NCI-H82 treated with DMSO at 0.1 percent for 48 hours (cell line): ENCODE measurements around the gene CA11.

Experiments
- DNase-seq: peaks from one replicate; lab custom pipeline; 2025; ENCODE audit not compliant: unreplicated experiment; lab: John Stamatoyannopoulos, UW

CA11 gene

DNA sequence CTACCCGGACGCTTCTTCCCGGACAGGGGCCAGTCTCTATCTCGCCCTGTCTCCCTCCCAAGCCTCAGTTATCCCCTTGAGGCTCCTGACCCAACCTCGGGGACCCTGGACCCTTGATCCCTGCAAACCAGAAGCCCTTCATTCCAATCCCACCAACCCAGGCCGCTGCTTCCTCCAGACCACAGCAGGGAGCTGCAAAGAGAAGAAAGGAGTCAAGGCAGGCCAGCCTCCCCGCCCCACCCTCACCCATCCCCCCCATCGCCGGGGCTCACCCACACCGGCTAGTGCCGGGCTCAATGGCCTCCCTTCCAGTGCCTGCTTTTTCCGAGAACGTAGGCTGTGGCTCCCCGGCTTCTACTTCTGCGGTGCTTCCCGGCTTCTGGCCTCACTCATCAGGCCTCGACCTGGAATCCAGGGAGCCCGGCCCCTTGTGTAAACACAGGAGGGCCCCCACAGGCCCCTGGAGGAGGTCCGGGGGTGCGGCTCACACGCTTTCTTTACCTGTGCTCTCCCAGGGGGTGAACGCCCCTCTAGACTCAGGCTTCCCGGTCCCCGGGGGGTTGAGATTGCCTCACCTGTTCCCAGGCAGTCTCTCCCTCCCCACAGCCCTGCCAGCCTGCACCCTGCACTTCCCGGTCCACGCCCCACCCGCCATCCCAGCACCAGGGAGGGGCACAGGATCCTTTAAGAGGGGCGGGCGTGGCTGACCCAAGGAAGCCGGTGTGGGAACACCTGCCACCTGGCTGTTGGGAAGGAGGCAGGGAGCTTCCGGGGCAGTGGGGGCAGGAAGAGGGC, 31.4 kb downstream of the CA11 start, which contains the start of gene FAM83E:
Gene FAM83E, minus strand, starts transcription at position 641 of the 795 bp plus-strand sequence. CDS start 1,704 bp downstream, outside the sequence.
- DNase-seq, result no peak

DNA sequence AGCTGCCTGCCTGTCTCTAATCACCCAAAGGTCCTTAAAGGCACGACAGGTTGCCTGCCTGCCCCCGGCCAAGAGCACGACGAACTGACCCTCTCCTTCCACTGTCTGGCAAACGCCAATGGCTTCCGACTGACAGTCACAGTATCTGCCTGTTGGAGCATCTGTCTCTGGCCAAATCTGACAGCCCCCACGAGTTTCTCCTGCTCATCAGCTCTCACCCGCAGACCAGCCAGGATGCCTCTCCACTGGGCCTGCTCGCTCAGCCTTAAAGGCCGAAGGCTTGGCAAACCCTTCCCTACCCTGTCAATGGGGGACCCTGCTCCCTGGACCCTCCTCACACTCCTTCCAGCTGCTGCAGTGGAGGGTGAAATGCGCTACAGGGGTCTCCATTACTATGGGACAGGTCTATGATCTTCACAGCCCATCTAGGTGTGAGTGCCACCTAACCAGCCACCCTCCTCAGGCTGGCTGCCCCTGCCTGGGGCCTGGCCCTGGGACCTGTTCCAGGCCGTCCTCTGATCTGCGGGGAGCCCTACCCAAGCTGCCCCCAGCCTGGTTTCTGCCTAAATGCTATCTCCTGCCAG, 32.0 kb downstream of the CA11 start:
- no peak for DNase-seq

DNA sequence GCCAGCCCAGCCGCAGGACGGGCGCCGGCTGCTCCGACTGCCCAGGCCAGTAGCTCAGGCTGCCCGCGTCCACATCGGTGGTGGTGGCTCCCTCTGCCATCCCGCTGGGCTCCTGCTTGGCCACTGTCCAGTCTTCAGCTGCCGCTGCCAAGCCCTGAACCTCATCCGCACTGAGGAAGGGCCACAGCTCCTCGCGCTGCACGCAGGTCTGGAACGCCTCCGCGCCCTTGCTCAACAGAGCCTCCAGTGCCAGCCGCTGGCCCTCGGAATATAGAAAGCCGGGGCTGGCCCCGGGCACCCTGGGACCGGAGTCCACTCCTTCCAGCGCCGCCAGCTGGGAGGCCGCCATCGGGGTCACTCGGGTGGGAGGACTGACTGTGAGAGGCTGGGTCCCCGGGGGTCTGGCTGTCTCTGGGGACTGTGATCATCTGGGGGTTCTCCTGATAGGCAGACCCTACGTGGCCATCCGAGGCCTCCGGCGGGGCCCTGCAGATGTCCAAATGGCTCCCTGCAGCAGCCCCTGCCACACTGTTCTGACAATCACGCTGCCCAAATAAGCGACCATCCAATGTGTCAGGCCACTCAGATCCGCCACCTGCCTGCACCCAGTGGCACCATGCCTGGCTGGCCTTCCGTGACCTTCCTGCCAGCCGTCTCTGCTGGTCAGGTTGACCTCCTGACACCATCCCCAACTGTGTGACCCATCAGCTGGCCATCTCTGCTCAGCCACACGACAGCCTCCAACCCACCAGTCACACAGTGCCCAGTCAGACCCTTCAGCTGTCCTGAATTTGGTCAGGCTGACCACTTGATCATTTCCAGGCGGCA, 32.7 kb downstream of the CA11 start:
- DNase-seq, result no peak

DNA sequence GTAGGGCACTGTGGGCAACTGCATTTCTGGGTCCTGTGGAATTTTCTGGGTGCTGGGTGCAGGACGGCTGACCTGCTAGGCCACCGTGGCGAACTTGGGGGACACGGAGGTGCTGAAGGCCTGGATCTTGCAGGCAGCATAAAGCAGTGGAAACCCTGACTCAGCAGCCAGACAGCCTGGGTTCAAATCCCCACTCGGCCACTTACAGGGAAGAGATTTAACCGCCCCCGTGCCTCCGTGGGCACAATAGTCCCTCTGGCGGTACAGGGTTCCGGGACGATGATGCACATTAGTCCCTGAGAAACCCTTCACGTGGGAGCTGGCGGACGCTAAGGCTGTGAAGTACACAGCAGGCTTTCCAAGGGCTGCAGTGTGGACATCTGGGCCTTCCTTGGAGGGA, 34.1 kb downstream of the CA11 start:
- no peak for DNase-seq

DNA sequence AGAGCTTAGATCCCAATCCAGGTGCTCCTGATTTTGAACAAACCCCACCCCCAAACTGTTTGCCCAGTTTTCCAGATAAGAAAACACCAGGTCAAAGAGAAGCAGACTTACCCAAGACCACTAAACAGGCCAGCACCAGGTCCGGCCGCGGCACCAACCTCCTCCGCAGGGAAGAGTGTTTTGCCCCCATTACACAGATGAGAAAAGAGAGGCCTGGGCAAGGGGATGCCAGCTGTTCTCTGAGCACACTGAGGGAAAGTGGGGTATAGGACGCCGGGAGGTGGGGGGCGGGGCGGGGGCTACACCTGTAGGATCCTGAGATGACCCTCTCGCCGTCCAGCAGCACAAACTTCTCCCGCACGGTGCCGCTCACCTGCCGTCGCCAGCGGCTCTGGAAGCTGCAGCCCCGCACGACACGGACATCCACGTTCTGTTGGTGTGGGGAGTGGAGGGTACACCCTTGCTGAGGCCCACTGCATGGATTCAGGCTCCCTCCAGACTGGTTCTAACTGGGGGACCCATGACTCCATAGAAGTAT, 36.3 kb downstream of the CA11 start:
- DNase-seq, result no peak

DNA sequence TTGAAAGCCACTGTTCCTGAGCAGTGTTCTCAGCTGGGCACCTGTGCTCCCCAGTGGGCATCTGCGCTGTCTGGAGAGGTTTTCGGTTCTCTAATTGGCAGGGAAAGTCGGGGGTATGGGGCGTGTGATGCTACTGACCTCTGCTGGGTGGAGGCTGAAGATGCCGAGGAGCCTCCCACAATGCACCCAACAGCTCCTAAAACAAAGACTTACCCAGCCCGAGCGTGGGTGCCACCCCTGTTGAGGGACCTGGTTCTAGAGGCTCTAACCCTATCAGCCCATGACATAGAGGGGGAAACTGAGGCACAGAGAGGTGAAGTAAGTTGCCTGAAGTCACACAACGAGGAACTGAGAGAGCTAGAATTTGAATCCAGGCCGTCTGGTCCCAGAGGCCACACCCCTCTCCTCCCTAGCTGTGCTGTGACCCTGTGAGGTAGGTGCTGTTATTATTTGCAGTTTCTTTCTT, 37.2 kb downstream of the CA11 start:
- DNase-seq, result peak; percentile 14

DNA sequence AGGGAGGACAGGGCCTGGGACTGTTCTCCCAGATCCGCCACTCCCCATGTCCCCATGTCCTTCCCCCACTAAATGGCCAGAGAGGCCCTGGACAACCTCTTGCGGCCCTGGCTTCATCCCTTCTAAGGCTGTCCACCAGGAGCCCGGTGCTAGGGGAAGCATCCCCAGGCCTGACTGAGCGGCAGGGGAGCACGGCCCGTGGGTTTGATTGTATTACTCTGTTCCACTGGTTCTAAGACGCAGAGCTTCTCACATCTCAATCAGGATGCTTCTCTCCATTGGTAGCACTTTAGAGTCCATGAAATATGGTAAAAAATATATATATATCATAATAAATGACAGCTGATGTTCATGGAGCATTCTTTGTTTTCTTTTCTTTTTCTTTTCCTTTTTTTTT, 38.6 kb downstream of the CA11 start:
- no peak for DNase-seq

DNA sequence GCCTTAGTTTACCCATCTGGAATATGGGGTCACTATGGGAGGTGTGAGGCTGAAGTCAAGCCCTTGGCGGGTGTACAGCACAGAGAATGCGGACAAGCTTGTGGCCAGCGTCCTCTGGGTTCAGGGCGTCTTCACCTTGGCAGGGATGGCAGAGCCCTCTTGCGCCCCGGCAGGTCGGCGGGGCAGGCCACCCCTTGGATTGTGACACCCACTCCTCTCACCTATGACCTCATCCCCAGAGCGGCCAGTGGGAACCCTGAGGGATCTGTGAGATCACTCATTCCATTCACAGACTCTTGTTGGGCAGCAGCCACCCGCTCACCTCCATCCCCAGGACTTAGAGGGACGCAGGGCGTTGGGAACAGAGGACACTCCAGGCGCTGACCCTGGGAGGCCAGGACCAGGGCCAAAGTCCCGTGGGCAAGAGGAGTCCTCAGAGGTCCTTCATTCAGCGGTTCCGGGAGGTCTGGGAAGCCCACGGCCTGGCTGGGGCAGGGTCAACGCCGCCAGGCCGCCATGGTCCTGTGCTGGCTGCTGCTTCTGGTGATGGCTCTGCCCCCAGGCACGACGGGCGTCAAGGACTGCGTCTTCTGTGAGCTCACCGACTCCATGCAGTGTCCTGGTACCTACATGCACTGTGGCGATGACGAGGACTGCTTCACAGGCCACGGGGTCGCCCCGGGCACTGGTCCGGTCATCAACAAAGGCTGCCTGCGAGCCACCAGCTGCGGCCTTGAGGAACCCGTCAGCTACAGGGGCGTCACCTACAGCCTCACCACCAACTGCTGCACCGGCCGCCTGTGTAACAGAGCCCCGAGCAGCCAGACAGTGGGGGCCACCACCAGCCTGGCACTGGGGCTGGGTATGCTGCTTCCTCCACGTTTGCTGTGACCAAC, 39.3 kb downstream of the CA11 start, which contains the start of gene SPACA4:
Gene SPACA4, plus strand, starts transcription at position 280 of the 896 bp plus-strand sequence. Its CDS starts 237 bp downstream, at position 517.
- no peak for DNase-seq

DNA sequence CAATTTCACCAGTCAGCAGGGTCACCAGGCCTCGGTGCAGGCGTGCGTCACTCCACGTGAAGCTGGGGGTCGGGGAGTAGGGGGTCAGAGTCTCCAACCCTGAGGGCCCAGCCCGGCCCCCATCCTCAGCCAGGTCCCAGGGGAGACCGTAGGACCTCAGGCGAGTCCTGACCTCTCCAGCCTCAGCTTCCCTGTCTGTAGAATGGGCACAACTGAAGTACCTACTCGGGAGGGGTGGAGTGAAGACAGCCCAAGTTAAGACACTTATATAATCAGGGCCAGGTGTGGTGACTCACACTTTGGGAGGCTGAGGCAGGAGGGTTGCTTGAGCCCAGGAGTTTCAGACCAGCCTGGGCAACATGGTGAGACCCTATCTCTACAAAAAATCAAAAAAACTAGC, 42.1 kb downstream of the CA11 start:
- no peak for DNase-seq

DNA sequence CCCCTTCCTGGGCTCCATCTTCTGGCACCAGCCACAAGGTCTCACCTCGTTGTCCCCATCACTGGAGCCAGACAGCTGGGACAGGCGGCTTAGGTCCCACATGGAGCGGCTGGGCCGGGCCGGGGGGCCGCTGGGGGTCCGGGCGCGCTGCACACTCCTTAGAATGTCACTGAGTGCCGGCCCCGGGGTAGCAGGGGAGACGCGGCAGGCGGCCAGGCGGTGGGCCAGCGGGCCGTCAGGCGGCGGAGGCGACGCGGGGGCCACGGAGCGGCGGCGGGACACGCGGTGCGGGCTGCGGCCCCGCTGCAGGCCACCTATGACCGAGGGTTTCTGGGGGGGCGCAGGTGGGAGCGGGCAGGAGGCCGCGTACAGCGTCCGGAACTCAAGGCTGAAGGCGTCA, 42.5 kb downstream of the CA11 start:
- DNase-seq, result no peak

DNA sequence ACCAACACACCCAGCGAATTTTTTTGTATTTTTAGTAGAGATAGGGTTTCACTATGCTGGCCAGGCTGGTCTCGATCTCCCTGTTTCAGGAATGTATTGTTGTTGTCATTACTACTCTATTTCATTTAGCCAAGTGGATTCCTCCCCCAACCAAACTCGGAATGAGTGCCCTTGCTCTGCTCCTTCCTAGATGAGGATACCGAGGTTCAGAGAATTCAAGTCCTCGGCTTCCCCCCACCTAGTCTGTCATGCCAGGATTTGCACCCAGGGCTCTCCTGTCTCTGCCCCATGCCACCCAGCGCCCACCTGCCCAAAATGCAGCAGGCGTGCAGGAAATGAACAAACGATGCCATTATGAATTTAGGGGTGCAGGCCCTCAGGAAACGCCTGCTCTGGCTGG, 43.0 kb downstream of the CA11 start:
- no peak for DNase-seq

DNA sequence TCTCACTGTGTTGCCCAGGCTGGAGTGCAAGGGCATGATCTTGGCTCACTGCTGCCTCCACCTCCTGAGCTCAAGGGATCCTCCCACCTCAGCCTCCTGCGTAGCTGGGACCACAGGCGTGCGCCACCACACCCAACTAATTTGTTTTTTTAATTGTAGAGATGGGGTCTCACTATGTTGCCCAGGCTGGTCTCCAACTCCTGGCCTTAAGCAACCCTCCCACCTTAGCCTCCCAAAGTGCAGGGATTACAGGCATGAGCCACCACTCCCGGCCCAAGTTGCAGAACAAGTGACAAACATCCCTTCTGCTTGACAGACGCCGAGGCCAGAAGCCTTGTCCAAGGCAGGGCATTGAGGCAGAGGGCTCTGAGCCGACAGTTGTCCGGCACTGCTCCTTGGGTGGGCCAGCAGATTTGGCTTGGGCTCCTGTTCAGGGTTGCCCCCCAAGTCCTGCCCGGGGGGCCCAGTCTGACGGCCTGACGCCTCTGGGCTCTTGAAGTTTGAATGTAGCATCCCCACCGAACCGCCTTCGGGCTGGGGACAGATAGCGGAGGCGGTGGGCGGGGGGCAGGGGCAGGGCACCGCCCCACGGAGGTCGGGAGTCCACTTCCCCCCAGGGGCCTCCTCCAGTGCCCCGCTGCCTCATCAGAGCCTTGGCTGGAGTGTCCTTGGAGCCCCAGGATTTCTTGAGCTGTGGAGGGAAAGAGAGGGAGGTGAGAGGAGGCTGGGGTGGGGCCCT, 45.1 kb downstream of the CA11 start:
- no peak for DNase-seq

DNA sequence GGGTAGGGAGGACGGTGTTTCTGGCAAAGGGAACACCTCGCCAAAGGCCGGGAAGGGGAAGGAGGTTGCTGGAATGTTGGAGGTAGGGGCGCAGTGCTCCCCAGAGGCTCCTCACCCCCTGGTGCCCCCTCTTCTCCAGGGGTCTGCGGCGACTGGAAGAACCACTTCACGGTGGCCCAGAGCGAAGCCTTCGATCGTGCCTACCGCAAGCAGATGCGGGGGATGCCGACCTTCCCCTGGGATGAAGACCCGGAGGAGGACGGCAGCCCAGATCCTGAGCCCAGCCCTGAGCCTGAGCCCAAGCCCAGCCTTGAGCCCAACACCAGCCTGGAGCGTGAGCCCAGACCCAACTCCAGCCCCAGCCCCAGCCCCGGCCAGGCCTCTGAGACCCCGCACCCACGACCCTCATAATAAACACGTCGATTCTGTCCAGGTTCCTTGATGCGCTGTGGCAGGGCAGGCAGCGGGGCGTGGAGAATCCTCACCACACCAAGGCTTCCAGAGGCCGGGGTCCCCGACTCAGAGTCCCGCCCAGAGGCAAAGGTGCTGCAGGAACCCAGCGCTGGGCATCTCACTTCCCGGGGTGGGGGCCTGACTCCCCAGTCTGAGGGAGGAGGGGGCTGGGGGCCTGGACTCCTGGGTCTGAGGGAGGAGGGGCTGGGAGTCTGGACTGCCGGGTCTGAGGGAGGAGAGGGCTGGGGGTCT, 46.8 kb downstream of the CA11 start:
- DNase-seq, result no peak

DNA sequence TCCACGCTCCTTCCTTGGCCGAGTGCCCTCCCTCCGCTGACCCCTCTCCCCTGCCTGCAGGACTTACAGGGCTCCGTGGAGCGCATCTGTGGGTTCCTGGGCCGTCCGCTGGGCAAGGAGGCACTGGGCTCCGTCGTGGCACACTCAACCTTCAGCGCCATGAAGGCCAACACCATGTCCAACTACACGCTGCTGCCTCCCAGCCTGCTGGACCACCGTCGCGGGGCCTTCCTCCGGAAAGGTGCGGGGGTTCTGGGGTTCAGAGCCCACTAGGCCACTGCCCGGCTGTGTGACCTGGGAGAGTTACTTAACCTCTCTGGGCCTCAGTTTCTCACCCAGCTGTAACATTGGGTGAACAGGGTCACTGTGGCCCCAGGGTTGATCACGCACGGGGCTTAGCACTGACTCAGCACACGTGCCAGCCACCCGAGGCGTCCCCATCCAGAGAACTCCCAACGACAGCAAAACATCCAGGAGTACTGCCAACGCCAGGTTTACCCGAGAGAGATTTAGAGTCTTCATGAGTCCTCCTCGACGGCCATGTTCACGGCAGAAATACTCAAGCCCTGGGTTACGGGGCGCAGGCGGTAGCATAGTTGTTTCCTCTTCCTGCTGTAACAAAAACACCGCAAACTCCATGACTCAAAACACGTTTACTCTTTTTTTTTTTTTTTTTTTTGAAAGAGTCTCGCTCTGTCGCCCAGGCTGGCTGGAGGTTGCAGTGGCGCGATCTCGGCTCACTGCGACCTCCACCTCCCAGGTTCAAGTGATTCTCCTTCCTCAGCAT, 49.1 kb downstream of the CA11 start:
- no peak for DNase-seq

DNA sequence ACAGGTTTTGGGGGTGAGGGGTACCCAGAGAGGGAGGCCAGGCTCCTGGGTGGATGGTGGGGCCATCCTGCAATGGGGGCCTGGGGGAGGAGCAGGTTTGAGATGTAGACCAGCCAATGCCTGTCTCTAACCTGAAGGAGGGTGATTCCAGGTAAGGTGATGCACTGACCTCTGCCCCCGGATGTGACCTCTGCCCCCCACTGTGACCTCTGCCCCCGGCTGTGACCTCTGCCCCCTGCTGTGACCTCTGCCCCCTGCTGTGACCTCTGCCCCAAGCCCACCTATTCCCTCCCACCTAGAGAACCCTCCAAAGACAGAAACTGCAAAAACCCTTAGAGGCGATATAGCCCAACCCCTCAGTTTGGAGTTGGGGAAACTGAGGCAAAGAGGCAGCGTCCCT, 49.8 kb downstream of the CA11 start:
- no peak for DNase-seq

DNA sequence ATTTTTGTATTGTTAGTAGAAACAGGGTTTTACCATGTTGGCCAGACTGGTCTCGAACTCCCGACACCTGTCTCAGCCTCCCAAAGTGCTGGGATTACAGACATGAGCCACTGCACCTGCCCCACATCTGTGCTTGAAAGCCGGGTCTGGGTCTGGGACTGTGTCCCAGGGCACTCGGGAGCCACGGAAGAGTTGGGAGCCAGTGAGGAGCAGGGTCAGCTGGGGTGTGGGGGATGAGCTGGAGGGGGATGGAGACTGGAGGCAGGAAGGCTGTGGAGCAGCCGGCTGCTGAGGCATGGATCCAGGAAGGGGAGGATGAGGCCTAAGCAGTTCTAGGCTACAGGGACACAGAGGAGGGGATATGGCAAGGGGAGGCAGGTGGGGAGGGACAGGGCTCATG, 50.2 kb downstream of the CA11 start:
- DNase-seq, result no peak

DNA sequence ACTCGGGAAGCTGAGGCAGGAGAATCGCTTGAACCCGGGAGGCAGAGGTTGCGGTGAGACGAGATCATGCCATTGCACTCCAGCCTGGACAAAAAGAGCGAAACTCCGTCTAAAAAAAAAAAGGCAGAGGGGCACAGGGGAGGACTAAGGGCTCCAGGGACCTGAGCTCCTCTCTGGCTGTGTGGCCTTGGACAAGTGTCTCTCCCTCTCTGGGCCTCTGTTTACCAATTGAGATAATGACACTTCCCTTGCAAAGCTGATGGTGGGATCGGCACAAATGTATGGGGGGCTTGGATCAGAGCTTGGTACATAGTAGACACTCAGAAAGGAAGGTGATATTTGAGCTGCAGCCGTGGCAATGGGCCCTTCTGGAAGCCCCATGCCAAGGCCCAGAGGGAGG, 50.8 kb downstream of the CA11 start:
- no peak for DNase-seq

DNA sequence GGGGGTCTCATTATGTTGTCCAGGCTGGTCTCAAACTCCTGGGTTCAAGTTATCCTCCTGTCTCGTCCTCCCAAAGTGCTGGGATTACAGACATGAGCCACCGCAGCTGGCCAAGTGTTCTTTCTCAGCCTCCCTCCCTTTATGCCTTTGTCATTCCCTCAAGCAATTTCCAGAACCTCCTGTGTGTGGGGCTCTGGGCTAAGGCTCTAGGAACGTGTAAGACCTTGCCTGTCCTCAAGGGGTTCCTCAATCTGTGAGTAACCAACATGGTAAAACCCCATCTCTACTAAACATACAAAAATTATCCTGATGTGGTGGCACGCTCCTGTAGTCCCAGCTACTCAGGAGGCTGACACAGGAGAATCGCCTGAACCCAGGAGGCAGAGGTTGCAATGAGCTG, 55.0 kb downstream of the CA11 start:
- DNase-seq, result no peak
